Measurements from ENCODE around the gene PRDX6.

Gene PRDX6

DNA sequence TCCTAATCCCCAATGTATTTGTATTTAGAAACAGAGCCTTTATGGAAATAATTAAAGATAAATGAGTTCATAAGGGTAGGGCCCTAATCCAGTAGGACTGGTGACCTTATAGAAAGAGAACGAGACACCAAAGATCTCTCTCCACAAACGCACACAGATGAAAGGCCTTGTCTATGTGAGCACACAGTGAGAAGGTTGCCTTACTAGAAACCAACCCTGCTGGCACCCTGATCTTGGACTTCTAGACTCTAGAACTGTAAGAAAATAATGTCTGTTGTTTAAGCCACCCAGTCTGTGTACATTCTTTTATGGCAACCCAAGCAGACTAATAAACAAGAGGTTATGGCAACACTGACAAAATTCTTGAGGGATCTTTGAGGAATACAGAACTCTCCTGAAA lies 44.8 kb upstream of the PRDX6 start:
- TF ChIP-seq POLR2AphosphoS5 (IDR thresholded peaks at IDR 0.05; ENCODE audit: low read depth, low read length) = no peak

DNA sequence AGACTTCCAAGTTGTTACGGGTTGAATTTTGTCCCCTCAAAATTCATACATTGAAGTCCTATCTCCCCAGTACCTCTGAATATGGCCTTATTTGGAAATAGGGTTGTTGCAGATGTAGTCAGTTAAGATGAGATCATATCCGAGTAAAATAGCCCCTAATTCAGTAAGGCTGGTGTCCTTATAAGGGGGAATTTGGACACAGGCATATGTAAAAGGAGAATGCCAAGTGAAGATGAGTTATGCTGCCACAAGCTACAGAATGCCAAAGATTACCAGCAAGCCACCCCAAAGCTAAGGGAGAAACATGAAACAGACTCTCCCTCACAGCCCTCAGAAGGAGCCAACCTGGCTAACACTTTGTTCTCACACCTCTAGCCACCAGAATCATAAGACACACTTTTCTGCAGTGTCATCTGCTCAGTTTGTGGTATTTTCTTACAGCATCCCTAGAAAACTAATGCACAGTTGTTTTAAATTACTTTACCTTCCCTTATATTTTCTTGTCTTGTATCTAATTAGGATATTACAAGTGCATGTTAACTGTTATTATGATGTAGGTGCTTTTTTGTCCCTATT lies 43.3 kb upstream of the PRDX6 start:
- TF ChIP-seq SIN3A (IDR thresholded peaks at IDR 0.05; ENCODE audit: borderline replicate concordance, insufficient read depth, low read length) (no peak), TAF1 (IDR thresholded peaks at IDR 0.05; ENCODE audit: borderline replicate concordance, insufficient read depth, low read length) (no peak), FOXP2 (optimal IDR thresholded peaks at IDR 0.05; ENCODE audit: borderline replicate concordance, extremely low read depth, extremely low read length, insufficient read depth) (no peak)

DNA sequence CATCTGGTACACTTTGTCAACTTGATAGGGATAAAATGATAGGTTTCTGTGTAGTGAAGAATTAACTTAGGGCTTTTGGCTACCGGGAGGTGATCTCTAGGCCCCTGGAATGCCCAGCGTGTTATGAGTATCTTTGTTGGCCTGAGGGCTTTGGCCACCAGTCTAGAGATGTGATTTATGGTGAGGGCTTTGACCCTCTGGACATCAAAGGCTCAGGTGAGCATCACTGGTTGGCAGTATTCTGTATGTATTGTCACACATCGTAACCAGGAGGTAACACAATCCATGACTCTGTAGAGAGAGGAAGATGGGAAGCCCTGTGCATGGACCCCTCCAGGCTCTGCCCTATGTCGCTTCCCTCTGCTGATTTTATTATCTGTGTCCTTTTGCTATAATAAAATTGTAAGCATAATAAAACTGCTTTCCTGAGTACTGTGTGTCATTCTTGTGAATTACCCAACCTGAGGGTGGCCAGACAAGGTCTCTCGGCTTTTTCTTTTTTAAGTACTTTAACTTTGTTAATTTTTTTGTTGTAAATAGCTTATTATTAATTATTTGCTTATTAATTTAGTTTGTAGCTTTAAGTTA lies 40.2 kb upstream of the PRDX6 start:
- TF ChIP-seq SIN3A (IDR thresholded peaks at IDR 0.05; ENCODE audit: borderline replicate concordance, insufficient read depth, low read length) (no peak), POLR2AphosphoS5 (IDR thresholded peaks at IDR 0.05; ENCODE audit: low read depth, low read length) (no peak), FOXP2 (optimal IDR thresholded peaks at IDR 0.05; ENCODE audit: borderline replicate concordance, extremely low read depth, extremely low read length, insufficient read depth) (no peak), TAF1 (IDR thresholded peaks at IDR 0.05; ENCODE audit: borderline replicate concordance, insufficient read depth, low read length) (no peak)
- TF ChIP-seq, protein P1, sequence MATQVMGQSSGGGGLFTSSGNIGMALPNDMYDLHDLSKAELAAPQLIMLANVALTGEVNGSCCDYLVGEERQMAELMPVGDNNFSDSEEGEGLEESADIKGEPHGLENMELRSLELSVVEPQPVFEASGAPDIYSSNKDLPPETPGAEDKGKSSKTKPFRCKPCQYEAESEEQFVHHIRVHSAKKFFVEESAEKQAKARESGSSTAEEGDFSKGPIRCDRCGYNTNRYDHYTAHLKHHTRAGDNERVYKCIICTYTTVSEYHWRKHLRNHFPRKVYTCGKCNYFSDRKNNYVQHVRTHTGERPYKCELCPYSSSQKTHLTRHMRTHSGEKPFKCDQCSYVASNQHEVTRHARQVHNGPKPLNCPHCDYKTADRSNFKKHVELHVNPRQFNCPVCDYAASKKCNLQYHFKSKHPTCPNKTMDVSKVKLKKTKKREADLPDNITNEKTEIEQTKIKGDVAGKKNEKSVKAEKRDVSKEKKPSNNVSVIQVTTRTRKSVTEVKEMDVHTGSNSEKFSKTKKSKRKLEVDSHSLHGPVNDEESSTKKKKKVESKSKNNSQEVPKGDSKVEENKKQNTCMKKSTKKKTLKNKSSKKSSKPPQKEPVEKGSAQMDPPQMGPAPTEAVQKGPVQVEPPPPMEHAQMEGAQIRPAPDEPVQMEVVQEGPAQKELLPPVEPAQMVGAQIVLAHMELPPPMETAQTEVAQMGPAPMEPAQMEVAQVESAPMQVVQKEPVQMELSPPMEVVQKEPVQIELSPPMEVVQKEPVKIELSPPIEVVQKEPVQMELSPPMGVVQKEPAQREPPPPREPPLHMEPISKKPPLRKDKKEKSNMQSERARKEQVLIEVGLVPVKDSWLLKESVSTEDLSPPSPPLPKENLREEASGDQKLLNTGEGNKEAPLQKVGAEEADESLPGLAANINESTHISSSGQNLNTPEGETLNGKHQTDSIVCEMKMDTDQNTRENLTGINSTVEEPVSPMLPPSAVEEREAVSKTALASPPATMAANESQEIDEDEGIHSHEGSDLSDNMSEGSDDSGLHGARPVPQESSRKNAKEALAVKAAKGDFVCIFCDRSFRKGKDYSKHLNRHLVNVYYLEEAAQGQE (IDR thresholded peaks at IDR 0.05; ENCODE audit: insufficient read depth in 1 of 2, low read depth in 2 of 2, low read length in 2 of 2) = no peak

DNA sequence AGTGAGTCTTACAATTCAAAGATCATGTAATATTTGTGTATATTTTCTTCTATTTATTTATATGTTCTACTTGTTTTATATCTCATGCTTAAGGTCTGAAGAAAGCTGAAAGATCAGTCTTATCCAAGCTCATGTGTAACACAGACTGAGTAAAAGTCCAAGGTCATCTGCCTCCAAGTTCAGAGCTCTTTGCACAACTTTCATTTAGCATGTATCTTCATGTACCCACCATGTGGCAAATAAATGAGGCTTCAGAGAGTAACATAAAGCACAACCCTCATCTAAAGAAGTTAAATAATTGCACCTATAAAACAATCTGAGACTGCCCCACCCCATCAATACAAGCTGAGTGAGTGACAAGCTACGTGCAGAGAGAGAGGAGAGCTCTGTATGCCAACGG lies 38.5 kb upstream of the PRDX6 start:
- no peak for TF ChIP-seq SIN3A (IDR thresholded peaks at IDR 0.05; ENCODE audit: borderline replicate concordance, insufficient read depth, low read length)
- TF ChIP-seq POLR2AphosphoS5 (IDR thresholded peaks at IDR 0.05; ENCODE audit: low read depth, low read length) = no peak
- TF ChIP-seq, protein P1 (IDR thresholded peaks at IDR 0.05; ENCODE audit: insufficient read depth in 1 of 2, low read depth in 2 of 2, low read length in 2 of 2) = no peak
- no peak for TF ChIP-seq FOXP2 (optimal IDR thresholded peaks at IDR 0.05; ENCODE audit: borderline replicate concordance, extremely low read depth, extremely low read length, insufficient read depth)
- no peak for TF ChIP-seq TAF1 (IDR thresholded peaks at IDR 0.05; ENCODE audit: borderline replicate concordance, insufficient read depth, low read length)

DNA sequence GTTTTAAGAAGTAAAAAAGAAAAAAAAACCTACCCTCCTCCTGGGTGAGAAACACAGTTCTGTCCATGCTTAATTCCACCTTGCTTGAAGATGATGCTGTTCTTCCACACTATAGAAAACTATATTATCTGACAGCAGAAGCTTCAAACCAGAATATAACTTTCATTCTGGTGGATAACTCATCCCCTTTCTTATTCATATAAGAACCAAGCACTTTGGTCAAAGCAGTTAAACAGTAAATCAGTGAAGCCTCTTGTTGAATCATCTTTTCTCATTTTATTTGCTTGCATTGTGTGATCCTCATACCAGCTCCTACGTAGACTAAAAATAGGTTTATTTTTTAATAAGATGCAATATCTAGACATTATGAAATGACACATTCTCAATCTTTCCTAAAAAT lies 36.7 kb upstream of the PRDX6 start:
- TF ChIP-seq FOXP2 (optimal IDR thresholded peaks at IDR 0.05; ENCODE audit: borderline replicate concordance, extremely low read depth, extremely low read length, insufficient read depth) (no peak), TAF1 (IDR thresholded peaks at IDR 0.05; ENCODE audit: borderline replicate concordance, insufficient read depth, low read length) (no peak), POLR2AphosphoS5 (IDR thresholded peaks at IDR 0.05; ENCODE audit: low read depth, low read length) (no peak), SIN3A (IDR thresholded peaks at IDR 0.05; ENCODE audit: borderline replicate concordance, insufficient read depth, low read length) (no peak)
- TF ChIP-seq, protein P1 (IDR thresholded peaks at IDR 0.05; ENCODE audit: insufficient read depth in 1 of 2, low read depth in 2 of 2, low read length in 2 of 2) = no peak

DNA sequence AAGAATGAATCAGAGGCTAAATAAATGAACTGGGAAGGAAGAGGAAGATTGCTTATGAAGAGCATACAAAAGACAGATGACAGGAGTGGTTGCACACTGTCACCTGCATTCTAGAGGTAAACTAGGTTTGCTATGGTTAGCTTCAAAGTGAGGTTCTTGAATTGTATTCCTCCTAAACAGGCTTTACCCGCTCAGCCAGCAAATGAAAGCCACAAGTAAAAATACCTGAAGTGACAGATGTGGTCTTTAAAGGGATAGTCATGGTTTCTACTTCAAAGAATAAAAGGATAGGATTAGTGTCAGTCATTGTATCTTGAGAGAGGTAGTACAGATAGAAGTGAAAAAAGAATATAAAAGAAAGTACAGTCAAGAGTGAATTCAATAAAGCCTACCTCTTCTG lies 32.4 kb upstream of the PRDX6 start:
- TF ChIP-seq TAF1 (IDR thresholded peaks at IDR 0.05; ENCODE audit: borderline replicate concordance, insufficient read depth, low read length) = no peak
- no peak for TF ChIP-seq SIN3A (IDR thresholded peaks at IDR 0.05; ENCODE audit: borderline replicate concordance, insufficient read depth, low read length)
- TF ChIP-seq POLR2AphosphoS5 (IDR thresholded peaks at IDR 0.05; ENCODE audit: low read depth, low read length) = no peak
- TF ChIP-seq, protein P1 (IDR thresholded peaks at IDR 0.05; ENCODE audit: insufficient read depth in 1 of 2, low read depth in 2 of 2, low read length in 2 of 2) = no peak
- TF ChIP-seq FOXP2 (optimal IDR thresholded peaks at IDR 0.05; ENCODE audit: borderline replicate concordance, extremely low read depth, extremely low read length, insufficient read depth) = no peak
